Endothelial cell of umbilical vein (primary cell): Measurements from ENCODE around the gene CX3CR1. TPM values are rescaled to one million over a fixed set of nuclear protein-coding genes. Genes with fewer than 3 reads are reported as not detected.

Experiments used
- BruUV-seq: library from RNA; stranded (reverse); fragments of 400-500 nt; replicated peaks from 2 replicates; lab custom pipeline; 2021; lab: Mats Ljungman, UMichigan
- CTCF ChIA-PET: fragments of 300-600, 350-600 bp; sonication (Branson Sonifier 250); formaldehyde crosslinking; loops from one replicate; lab custom pipeline; 2021; ENCODE audit warnings: antibody characterized with exemption, inconsistent platforms; lab: Charles Lee
- POLR2A ChIA-PET: fragments of 300-600, 350-600 bp; sonication (Branson Sonifier 250); formaldehyde crosslinking; loops from one replicate; lab custom pipeline; 2021; ENCODE audit warnings: antibody characterized with exemption, inconsistent platforms; lab: Charles Lee
- DNase-seq: peaks from one replicate; pipeline ENCODE4 v3.0.0-alpha.2; 2011; ENCODE audit warnings: low read depth, low spot score
- FAIRE-seq: peaks from 2 replicates; lab custom pipeline; 2011; peaks lifted over from hg19 to GRCh38; lab: Jason Lieb, UNC
- H2AFZ ChIP-seq: 2 replicates; pipeline ENCODE4 v1.6.0; 2012; ENCODE audit warnings: low read depth, low read length, control low read depth, inconsistent platforms
- H3K27ac ChIP-seq: 2 replicates; pipeline ENCODE4 v1.5.1; 2011; ENCODE audit warnings: low read depth, mild to moderate bottlenecking, control low read depth, low read length, moderate library complexity; ENCODE audit not compliant: insufficient read depth
- H3K27me3 ChIP-seq, 2 experiments: 2 replicates each; pipeline versions ENCODE4 v1.6.0 to v1.6.1; 2011; ENCODE audit warnings: low read length in 2 of 2, mixed read lengths in 1 of 2; ENCODE audit not compliant: control insufficient read depth in 2 of 2, insufficient read depth in 2 of 2
- H3K36me3 ChIP-seq, 2 experiments: 2 replicates in 1 of 2; 3 replicates in 1 of 2; pipeline ENCODE4 v1.5.1; 2011; ENCODE audit warnings: low read length in 2 of 2, mild to moderate bottlenecking in 1 of 2, moderate library complexity in 1 of 2; ENCODE audit not compliant: control insufficient read depth in 2 of 2, insufficient read depth in 2 of 2; ENCODE audit errors: extremely low read depth in 1 of 2
- H3K4me1 ChIP-seq: 3 replicates; pipeline ENCODE4 v1.5.1; 2011; ENCODE audit warnings: mild to moderate bottlenecking, low read length; ENCODE audit not compliant: control insufficient read depth, insufficient read depth; ENCODE audit errors: extremely low read depth
- H3K4me2 ChIP-seq: 2 replicates; pipeline ENCODE4 v1.6.1; 2011; ENCODE audit warnings: low read length, control low read depth, mixed read lengths; ENCODE audit not compliant: insufficient read depth
- H3K4me3 ChIP-seq, 3 experiments: fragments of 200-600 bp in 1 of 3; sonication (generic), shearing (Covaris generic) in 1 of 3; replicated peaks in 1 of 3; 2 replicates each; pipeline ENCODE4 v1.5.1; 2011 to 2016; ENCODE audit warnings: control low read depth in 3 of 3, low read length in 3 of 3, mild to moderate bottlenecking in 2 of 3, inconsistent platforms in 1 of 3, low read depth in 1 of 3, moderate library complexity in 1 of 3; ENCODE audit not compliant: insufficient read depth in 1 of 3
- H3K79me2 ChIP-seq: 2 replicates; pipeline ENCODE4 v1.6.0; 2012; ENCODE audit warnings: low read length, inconsistent platforms; ENCODE audit not compliant: control insufficient read depth, insufficient read depth
- H3K9ac ChIP-seq: replicated peaks from 2 replicates; pipeline ENCODE3; 2011; ENCODE audit warnings: low read length, control low read depth; ENCODE audit not compliant: insufficient read depth; ENCODE audit errors: extremely low read depth
- H3K9me1 ChIP-seq: replicated peaks from 3 replicates; pipeline ENCODE4 v1.6.0; 2011; ENCODE audit warnings: mild to moderate bottlenecking, low read length; ENCODE audit not compliant: control insufficient read depth, insufficient read depth; ENCODE audit errors: extremely low read depth
- H3K9me3 ChIP-seq: replicated peaks from 2 replicates; pipeline ENCODE4 v1.5.1; 2012; ENCODE audit warnings: low read length, inconsistent platforms; ENCODE audit not compliant: control insufficient read depth, insufficient read depth
- H4K20me1 ChIP-seq: replicated peaks from 2 replicates; pipeline ENCODE3; 2011; ENCODE audit warnings: mild to moderate bottlenecking, low read length; ENCODE audit not compliant: control insufficient read depth, insufficient read depth; ENCODE audit errors: extremely low read depth
- CTCF ChIP-seq, 2 donors: IDR thresholded peaks; 1 replicate in 1 of 2; 2 replicates in 1 of 2; pipeline ENCODE4 v1.5.1; 2011; ENCODE audit warnings: low read length in 2 of 2, mild to moderate bottlenecking in 2 of 2, moderate library complexity in 2 of 2, control low read depth in 1 of 2, inconsistent platforms in 1 of 2, low read depth in 1 of 2; ENCODE audit not compliant: insufficient read depth in 1 of 2; ENCODE audit errors: extremely low read depth in 1 of 2
- FOS ChIP-seq: IDR thresholded peaks from 2 replicates; pipeline ENCODE4 v1.6.1; 2011; ENCODE audit warnings: mild to moderate bottlenecking, low read length, moderate library complexity, borderline replicate concordance; ENCODE audit not compliant: insufficient read depth
- GATA2 ChIP-seq: IDR thresholded peaks from 2 replicates; pipeline ENCODE4 v1.7.0; 2011; ENCODE audit warnings: low read depth, mild to moderate bottlenecking, moderate library complexity, mixed read lengths, low read length; ENCODE audit not compliant: insufficient read length, insufficient read depth
- JUN ChIP-seq: IDR thresholded peaks from 2 replicates; pipeline ENCODE4 v1.6.1; 2011; ENCODE audit warnings: borderline replicate concordance, low read depth; ENCODE audit not compliant: insufficient read length, insufficient read depth
- MYC ChIP-seq: IDR thresholded peaks from one replicate; pipeline ENCODE4 v1.6.1; 2011; ENCODE audit warnings: mild to moderate bottlenecking, low read depth, low read length
- POLR2A ChIP-seq: IDR thresholded peaks from 2 replicates; pipeline ENCODE4 v1.6.1; 2012; ENCODE audit warnings: low read depth, mild to moderate bottlenecking, control low read depth, low read length
- dilution Hi-C: fragments of 300-500 bp; cut with MboI; formaldehyde crosslinking; loops from one replicate; pipeline ENCODE4 v1.15.0; 2019; ENCODE audit warnings: low sequenced_read_pairs; ENCODE audit not compliant: extremely low pct_ligation_motif_present
- intact Hi-C: fragments of 100-400 bp; cut with micrococcal nuclease; formaldehyde crosslinking; loops from one replicate; pipeline ENCODE4 v1.10.0; 2022
- polyA plus RNA-seq, 4 experiments: library from polyadenylated mRNA; depleted of rRNA in 3 of 4; stranded (reverse) in 3 of 4; unstranded in 1 of 4; fragments of >200 nt; gene quantifications; 2 replicates each; pipeline versions ENCODE4 v1.2.1 to v1.2.3, GENCODE V29; 2011 to 2012; ENCODE audit warnings: missing spikeins in 1 of 4
- total RNA-seq: library from RNA; stranded (reverse); gene quantifications from 2 replicates; pipeline ENCODE4 v1.2.3, GENCODE V29; 2021

Gene CX3CR1
- total and polyA plus RNA-seq, 2 donors (not counting 3 experiments of a cell fraction or from before 2014, with no cell fraction given) = not detected

GRCh38 chr3:39267631-39268548 lies 11.9 kb downstream of the CX3CR1 start:
- H3K9me1 ChIP-seq = no peaks in the 10 kb centered on the region
- H3K79me2 ChIP-seq = no peaks in the 10 kb centered on the region
- intact Hi-C loops = no loop called here
- no peak overlapping the region for H2AFZ ChIP-seq
- H3K9me3 ChIP-seq = no peaks in the 10 kb centered on the region
- BruUV-seq = no TSS peak
- no peaks in the 10 kb centered on the region for H3K36me3 ChIP-seq
- no peak overlapping the region for H3K4me3 ChIP-seq
- no peaks in the 10 kb centered on the region for H3K4me1 ChIP-seq
- no peak overlapping the region for H3K9ac ChIP-seq
- dilution Hi-C loops = no loop called here
- ChIA-PET POLR2A (no interaction called here), CTCF (interaction anchor here (0.7 to 2.6 kb wide), 4 partner anchors 20 to 78 kb away, joined by 3 to 8 read pairs (median 4); no protein-coding TSS in a partner anchor)
- FAIRE-seq = no peak
- DNase-seq = no peak
- no peak overlapping the region for H3K4me2 ChIP-seq
- no peak overlapping the region for H3K27ac ChIP-seq
- TF ChIP-seq POLR2A (no peak), JUN (no peak), CTCF (IDR thresholded peaks at IDR 0.05; ENCODE audit: extremely low read depth in 1 of 2, insufficient read depth in 1 of 2, low read depth in 1 of 2, low read length in 2 of 2) (no peak), GATA2 (no peak), MYC (no peak), FOS (no peak)
- peaks cover 4 to 8% of the 10 kb centered on the region in 2 experiments for H3K27me3 ChIP-seq
- no peaks in the 10 kb centered on the region for H4K20me1 ChIP-seq
